SU-DHL-6 (cell line): ENCODE results near the gene TBC1D5.

Source experiments
- CTCF ChIP-seq: fragments of 200-600 bp; sonication (generic); IDR thresholded peaks from one replicate; pipeline ENCODE4 v1.5.1; 2017; ENCODE audit warnings: antibody characterized with exemption, mild to moderate bottlenecking, low read length, moderate library complexity; ENCODE audit not compliant: insufficient read depth, poor library complexity, severe bottlenecking
- EZH2phosphoT487 ChIP-seq: fragments of 200-600 bp; sonication (generic), shearing (Covaris generic); conservative IDR thresholded peaks from 2 replicates; pipeline ENCODE4 v1.6.1; 2018; ENCODE audit warnings: mild to moderate bottlenecking, antibody characterized with exemption, low read length, moderate library complexity, mixed read lengths

GRCh38 chr3:17195856-17196604 is 546.4 kb downstream of the TBC1D5 start:
- TF ChIP-seq CTCF (peak; percentile 27), EZH2phosphoT487 (no peak)
